ENCODE measurements around the gene MAP7D3. TPM values are rescaled to one million over a fixed set of nuclear protein-coding genes. Genes with fewer than 3 reads are reported as not detected.

The MAP7D3 gene
- total and polyA plus RNA-seq, 7 donors, result 4.6 to 14.8 (median 8.0) TPM

DNA sequence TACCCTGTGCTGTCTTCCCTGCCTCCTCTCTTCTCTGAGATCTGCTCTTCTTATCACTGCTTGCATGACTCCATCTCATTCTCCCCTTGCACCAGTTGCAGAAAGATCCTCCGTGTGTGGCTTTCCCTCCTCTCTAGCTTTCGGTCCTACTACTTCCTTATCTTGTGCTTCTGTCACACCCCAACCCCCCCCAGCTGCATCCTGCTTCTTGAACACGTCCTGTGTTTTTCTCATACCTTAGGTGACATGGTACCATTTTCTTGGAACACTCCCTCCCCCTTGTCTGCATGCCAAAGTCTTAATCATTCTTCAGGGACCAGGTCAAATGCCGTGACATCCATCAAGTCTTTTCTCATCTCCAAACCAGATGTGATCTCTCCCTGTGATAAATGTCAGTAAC, 57.4 kb downstream of the MAP7D3 start:
- TF ChIP-seq, protein P1, sequence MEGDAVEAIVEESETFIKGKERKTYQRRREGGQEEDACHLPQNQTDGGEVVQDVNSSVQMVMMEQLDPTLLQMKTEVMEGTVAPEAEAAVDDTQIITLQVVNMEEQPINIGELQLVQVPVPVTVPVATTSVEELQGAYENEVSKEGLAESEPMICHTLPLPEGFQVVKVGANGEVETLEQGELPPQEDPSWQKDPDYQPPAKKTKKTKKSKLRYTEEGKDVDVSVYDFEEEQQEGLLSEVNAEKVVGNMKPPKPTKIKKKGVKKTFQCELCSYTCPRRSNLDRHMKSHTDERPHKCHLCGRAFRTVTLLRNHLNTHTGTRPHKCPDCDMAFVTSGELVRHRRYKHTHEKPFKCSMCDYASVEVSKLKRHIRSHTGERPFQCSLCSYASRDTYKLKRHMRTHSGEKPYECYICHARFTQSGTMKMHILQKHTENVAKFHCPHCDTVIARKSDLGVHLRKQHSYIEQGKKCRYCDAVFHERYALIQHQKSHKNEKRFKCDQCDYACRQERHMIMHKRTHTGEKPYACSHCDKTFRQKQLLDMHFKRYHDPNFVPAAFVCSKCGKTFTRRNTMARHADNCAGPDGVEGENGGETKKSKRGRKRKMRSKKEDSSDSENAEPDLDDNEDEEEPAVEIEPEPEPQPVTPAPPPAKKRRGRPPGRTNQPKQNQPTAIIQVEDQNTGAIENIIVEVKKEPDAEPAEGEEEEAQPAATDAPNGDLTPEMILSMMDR (IDR thresholded peaks at IDR 0.05), result no peak
- peaks cover 31% of the 10 kb centered on the region for H3K4me1 ChIP-seq
- H3K4me3 ChIP-seq, result peak overlapping the region; percentile 56
- H3K27ac ChIP-seq, result peak overlapping the region; percentile 95
- peak in 3 of 4 donors; percentile 9 to 33 (median 15) for ATAC-seq
- DNase-seq, result peak in 1 of 2 donors; percentile 69
- peaks cover 0 to 15% of the 10 kb centered on the region in 2 donors for H3K36me3 ChIP-seq (ENCODE audit: insufficient read depth in 1 of 2, low read depth in 1 of 2)
- no peaks in the 10 kb centered on the region for H3K27me3 ChIP-seq (ENCODE audit: insufficient read depth in 3 of 3, low read length in 2 of 3)
- 8 to 27% (median 12%) methylated on average over 4 of the region's 4 CpGs for WGBS, 3 donors
- intact Hi-C loops (cut with DNase I), result no loop called here
- H3K9me3 ChIP-seq, result no peaks in the 10 kb centered on the region

GRCh38 chrX:136192839-136193414, 58.3 kb downstream of the MAP7D3 start:
- TF ChIP-seq, protein P1 (IDR thresholded peaks at IDR 0.05), result no peak
- H3K4me3 ChIP-seq, result peak overlapping the region; percentile 56
- peak; percentile 60 to 73 (median 64) for ATAC-seq
- peak overlapping the region; percentile 95 for H3K27ac ChIP-seq
- WGBS, 3 donors, result 15 to 43% (median 32%) methylated on average over 3 of the region's 3 CpGs
- no peaks in the 10 kb centered on the region for H3K27me3 ChIP-seq (ENCODE audit: insufficient read depth in 3 of 3, low read length in 2 of 3)
- H3K9me3 ChIP-seq, result no peaks in the 10 kb centered on the region
- no peak for DNase-seq
- intact Hi-C loops (cut with DNase I), result no loop called here
- H3K36me3 ChIP-seq (ENCODE audit: insufficient read depth in 1 of 2, low read depth in 1 of 2), result peaks cover 0 to 6% of the 10 kb centered on the region in 2 donors
- peaks cover 36% of the 10 kb centered on the region for H3K4me1 ChIP-seq

DNA sequence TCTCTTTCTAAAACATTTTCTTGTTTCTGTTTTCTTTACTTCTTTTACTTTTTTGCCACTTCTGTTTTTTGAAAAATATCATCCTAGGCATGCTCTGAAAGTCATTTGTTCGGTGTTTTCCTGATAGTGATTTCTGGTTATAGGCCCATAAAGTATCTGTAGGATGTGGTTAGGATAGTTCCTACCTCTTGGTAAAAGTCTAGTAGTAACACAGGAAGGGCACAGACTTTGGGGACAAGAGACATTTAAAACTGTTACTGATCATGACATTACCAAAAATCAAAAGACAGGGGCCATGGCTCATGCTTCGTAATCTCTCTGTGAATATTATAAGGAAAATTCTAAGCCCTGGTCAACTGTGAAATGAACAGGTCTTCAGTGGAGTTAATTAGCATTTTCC, 59.1 kb downstream of the MAP7D3 start:
- 54 to 83% (median 68%) methylated on average over 2 of the region's 2 CpGs for WGBS, 3 donors
- intact Hi-C loops (cut with DNase I), result no loop called here

GRCh38 chrX:136191171-136191570, 60.0 kb downstream of the MAP7D3 start:
- no peaks in the 10 kb centered on the region for H3K27me3 ChIP-seq (ENCODE audit: insufficient read depth in 3 of 3, low read length in 2 of 3)
- peak overlapping the region; percentile 95 for H3K27ac ChIP-seq
- 7 to 31% (median 26%) methylated on average over 6 of the region's 6 CpGs for WGBS, 3 donors
- H3K4me1 ChIP-seq, result peaks cover 39% of the 10 kb centered on the region
- DNase-seq (peak in 1 of 2 donors; percentile 81), ATAC-seq (peak; percentile 64 to 70 (median 66))
- H3K36me3 ChIP-seq (ENCODE audit: insufficient read depth in 1 of 2, low read depth in 1 of 2), result no peaks in the 10 kb centered on the region
- intact Hi-C loops (cut with DNase I), result no loop called here
- H3K4me3 ChIP-seq, result peak overlapping the region; percentile 56
- TF ChIP-seq, protein P1 (IDR thresholded peaks at IDR 0.05), result no peak
- H3K9me3 ChIP-seq, result no peaks in the 10 kb centered on the region

More for the DNA sequence above, 59.1 kb downstream of the MAP7D3 start:
- Histone ChIP-seq H3K9me3 (no peaks in the 10 kb centered on the region), H3K27me3 (ENCODE audit: insufficient read depth in 3 of 3, low read length in 2 of 3) (no peaks in the 10 kb centered on the region), H3K27ac (peak overlapping the region; percentile 95), H3K36me3 (ENCODE audit: insufficient read depth in 1 of 2, low read depth in 1 of 2) (peaks cover 0 to under 1% of the 10 kb centered on the region in 2 donors), H3K4me3 (peak overlapping the region; percentile 56), H3K4me1 (peaks cover 36% of the 10 kb centered on the region)
- no peak for DNase-seq
- no peak for ATAC-seq
- TF ChIP-seq, protein P1 (IDR thresholded peaks at IDR 0.05), result no peak
